K562 (cell line): ENCODE results near the gene CDC6. TPM values are rescaled to one million over a fixed set of nuclear protein-coding genes. Genes with fewer than 3 reads are reported as not detected.
A peak's percentile ranks its signal among the peaks of the same experiment; 100 is the strongest.

Source experiments
- CREB1 ChIP-seq, 2 experiments: sonication (generic) in 1 of 2; formaldehyde crosslinking in 1 of 2; IDR thresholded peaks; 2 replicates each; pipeline versions ENCODE4 v1.6.1 to v1.8.0; 2012 to 2022; ENCODE audit warnings: inconsistent platforms in 1 of 2, mild to moderate bottlenecking in 1 of 2, missing genetic modification reagents in 1 of 2, moderate library complexity in 1 of 2
- CREBBP ChIP-seq: IDR thresholded peaks from one replicate; pipeline ENCODE4 v1.6.1; 2012; ENCODE audit warnings: low read depth, mild to moderate bottlenecking, control low read depth, inconsistent platforms, low read length
- GTF2F1 ChIP-seq: IDR thresholded peaks from 2 replicates; pipeline ENCODE4 v1.6.1; 2011; ENCODE audit warnings: low read depth, low read length, improper control_type of control experiment
- HINFP ChIP-seq: fragments of 450-650 bp; conservative IDR thresholded peaks from 2 replicates; pipeline ENCODE4 v1.6.1; 2016; ENCODE audit warnings: missing genetic modification characterization, low read depth, mild to moderate bottlenecking, control low read depth, missing compliant biosample characterization
- HMGN3 ChIP-seq: IDR thresholded peaks from 2 replicates; pipeline ENCODE4 v1.6.1; 2011; ENCODE audit warnings: borderline replicate concordance, low read depth, mild to moderate bottlenecking, mixed read lengths, low read length; ENCODE audit not compliant: insufficient read length; ENCODE audit errors: extremely low read depth
- MAFG ChIP-seq: fragments of 450-650 bp; conservative IDR thresholded peaks from 2 replicates; pipeline ENCODE4 v1.6.1; 2016; ENCODE audit warnings: missing genetic modification characterization, missing compliant biosample characterization
- MLLT1 ChIP-seq, 2 experiments: fragments of 450-650 bp; IDR thresholded peaks; 2 replicates each; pipeline ENCODE4 v1.6.1; 2016
- MXI1 ChIP-seq: IDR thresholded peaks from 2 replicates; pipeline ENCODE4 v1.6.1; 2011; ENCODE audit warnings: low read depth, mild to moderate bottlenecking, improper control_type of control experiment, low read length
- MYBL2 ChIP-seq, 2 experiments: fragments of 450-650 bp in 1 of 2; sonication (generic) in 1 of 2; formaldehyde crosslinking in 1 of 2; IDR thresholded peaks; 2 replicates each; pipeline versions ENCODE4 v1.6.1 to v1.8.1; 2017 to 2022; ENCODE audit warnings: borderline replicate concordance in 1 of 2, inconsistent platforms in 1 of 2, low read depth in 1 of 2, mild to moderate bottlenecking in 1 of 2, missing genetic modification reagents in 1 of 2, moderate library complexity in 1 of 2
- NFE2 ChIP-seq: IDR thresholded peaks from 2 replicates; pipeline ENCODE4 v1.6.1; 2014; ENCODE audit warnings: antibody characterized with exemption, low read depth
- RBFOX2 ChIP-seq: fragments of 200-400 bp; formaldehyde crosslinking; IDR thresholded peaks from 2 replicates; pipeline ENCODE4 v1.6.1; 2017; ENCODE audit warnings: low read depth, mild to moderate bottlenecking, low read length, moderate library complexity
- RBM17 ChIP-seq: fragments of 200-400 bp; formaldehyde crosslinking; IDR thresholded peaks from 2 replicates; pipeline ENCODE4 v1.6.1; 2017; ENCODE audit warnings: low read depth, mild to moderate bottlenecking, low read length, borderline replicate concordance
- RBM25 ChIP-seq: fragments of 200-400 bp; formaldehyde crosslinking; IDR thresholded peaks from 2 replicates; pipeline ENCODE4 v1.6.1; 2018; ENCODE audit warnings: low read length, low read depth, moderate library complexity; ENCODE audit not compliant: severe bottlenecking
- SIRT6 ChIP-seq: IDR thresholded peaks from one replicate; pipeline ENCODE4 v1.6.1; 2012; ENCODE audit warnings: low read depth, mild to moderate bottlenecking, control low read depth, inconsistent platforms, low read length, moderate library complexity
- SRSF1 ChIP-seq: fragments of 200-400 bp; formaldehyde crosslinking; IDR thresholded peaks from 2 replicates; pipeline ENCODE4 v1.6.1; 2017; ENCODE audit warnings: mild to moderate bottlenecking, low read depth, low read length, moderate library complexity
- TEAD2 ChIP-seq: fragments of 450-650 bp; IDR thresholded peaks from 2 replicates; pipeline ENCODE4 v1.6.1; 2016; ENCODE audit warnings: missing genetic modification characterization, control low read depth, missing compliant biosample characterization
- UBTF ChIP-seq, 2 experiments: IDR thresholded peaks; 2 replicates each; pipeline ENCODE4 v1.6.1; 2012; ENCODE audit warnings: improper control_type of control experiment in 2 of 2, low read depth in 2 of 2, low read length in 2 of 2, borderline replicate concordance in 1 of 2
- XRCC4 ChIP-seq: IDR thresholded peaks from one replicate; pipeline ENCODE4 v1.6.1; 2011; ENCODE audit not compliant: insufficient read depth, insufficient read length; ENCODE audit errors: extremely low read depth
- ZFPM2 ChIP-seq: fragments of 250-450 bp; sonication (Bioruptor Pico); IDR thresholded peaks from 2 replicates; pipeline ENCODE4 v1.5.1; 2022; ENCODE audit warnings: mild to moderate bottlenecking
- polyA plus RNA-seq, 8 experiments: library from polyadenylated mRNA; depleted of rRNA in 4 of 8; stranded (reverse) in 5 of 8; unstranded in 3 of 8; fragments of >200 nt; fragmentation: Nextera tagmentation in 2 of 8; fragmentation: Illumina TruSeq in 1 of 8; extraction: Ambion mirVana in 2 of 8; extraction: Trizol in 1 of 8; gene quantifications; 2 replicates each; pipeline versions ENCODE4 v1.2.1 to v1.2.3, GENCODE V29; 2011 to 2014; ENCODE audit warnings: inconsistent platforms in 1 of 8, missing spikeins in 1 of 8
- total RNA-seq, 7 experiments: library from RNA; depleted of rRNA in 6 of 7; stranded (reverse); fragments of >200 nt in 6 of 7; fragmentation: Illumina TruSeq in 2 of 7; extraction: Trizol in 2 of 7; gene quantifications; 2 replicates each; pipeline versions ENCODE4 v1.2.1 to v1.2.3, GENCODE V29; 2011 to 2021; ENCODE audit warnings: low replicate concordance in 1 of 7

The CDC6 gene
- total and polyA plus RNA-seq, 9 of the 15 experiments (the other 6 are each of a cell fraction or from before 2014, with no cell fraction given), result 29.6 to 141 (median 106) TPM

GRCh38 chr17:40345161-40345993 is 57.7 kb downstream of the CDC6 start (continued):
- TF ChIP-seq UBTF (IDR thresholded peaks at IDR 0.05; ENCODE audit: borderline replicate concordance in 1 of 2, low read depth in 2 of 2, low read length in 2 of 2) (no peak), RBFOX2 (peak; percentile 67; the same call in 1 of the 2 replicates), MAFG (tag) (no peak), ZFPM2 (CRISPR knock-in tag) (no peak), TEAD2 (tag) (0 out of 2 replicates have a peak, but pooled peaks have one; percentile 53), SIRT6 (no peak), CREB1 (IDR thresholded peaks at IDR 0.05) (no peak), CREB1 (CRISPR knock-in tag; IDR thresholded peaks at IDR 0.05) (no peak), NFE2 (no peak), MLLT1 (IDR thresholded peaks at IDR 0.05) (no peak), MXI1 (no peak), RBM25 (no peak), RBM17 (no peak), HINFP (no peak), XRCC4 (no peak), GTF2F1 (no peak), MYBL2 (IDR thresholded peaks at IDR 0.05; ENCODE audit: low read depth) (no peak), MYBL2 (CRISPR knock-in tag; IDR thresholded peaks at IDR 0.05; ENCODE audit: borderline replicate concordance) (no peak), HMGN3 (no peak), SRSF1 (no peak), CREBBP (no peak)
